ENCODE measurements around the gene TCF4. TPM values are rescaled to one million over a fixed set of nuclear protein-coding genes. Genes with fewer than 3 reads are reported as not detected.

The TCF4 gene
- total and polyA plus RNA-seq, 4 donors: 4.3 to 15.3 (median 11.5) TPM

DNA sequence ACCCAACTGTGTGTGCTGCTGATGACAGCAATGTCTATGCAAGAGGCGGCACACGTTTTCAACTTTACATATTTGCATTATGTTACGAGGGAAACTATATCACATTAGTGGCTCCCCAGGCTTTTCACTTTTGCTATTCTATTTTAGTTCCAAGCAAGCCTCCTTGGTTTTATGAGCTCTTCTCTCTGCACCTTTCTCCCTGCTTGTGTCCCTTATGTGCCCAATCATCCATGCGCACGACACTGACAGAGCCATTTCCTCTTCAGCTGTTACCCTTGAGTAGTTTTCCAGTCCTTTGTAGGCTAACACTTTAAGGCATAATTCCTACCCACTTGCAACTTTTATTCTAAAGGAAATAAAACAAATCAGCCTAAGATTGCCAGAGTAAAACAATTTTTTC, 154.3 kb downstream of the TCF4 start:
- Histone ChIP-seq H3K27me3 (ENCODE audit: control insufficient read depth in 4 of 4, insufficient read depth in 4 of 4, low read length in 3 of 4) (no peaks in the 10 kb centered on the region), H3K36me3 (ENCODE audit: control insufficient read depth in 4 of 4, insufficient read depth in 3 of 4, low read depth in 1 of 4, low read length in 3 of 4) (no peaks in the 10 kb centered on the region), H3K9me3 (ENCODE audit: control insufficient read depth in 4 of 4, low read length in 3 of 4) (no peaks in the 10 kb centered on the region), H3K9ac (ENCODE audit: low read depth in 1 of 2, low read length in 2 of 2) (no peak overlapping the region), H3K4me3 (ENCODE audit: low read depth in 1 of 3, low read length in 3 of 3) (no peak overlapping the region), H3K4me1 (ENCODE audit: control insufficient read depth in 4 of 4, insufficient read depth in 4 of 4, low read length in 3 of 4) (no peaks in the 10 kb centered on the region), H3K27ac (ENCODE audit: low read depth in 1 of 2, low read length in 2 of 2) (no peak overlapping the region)
- TF ChIP-seq, protein P1, sequence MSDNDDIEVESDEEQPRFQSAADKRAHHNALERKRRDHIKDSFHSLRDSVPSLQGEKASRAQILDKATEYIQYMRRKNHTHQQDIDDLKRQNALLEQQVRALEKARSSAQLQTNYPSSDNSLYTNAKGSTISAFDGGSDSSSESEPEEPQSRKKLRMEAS (IDR thresholded peaks at IDR 0.05): no peak
- TF ChIP-seq HNF4G (IDR thresholded peaks at IDR 0.05) (no peak), FOXA1 (IDR thresholded peaks at IDR 0.05) (no peak), NR2F2 (IDR thresholded peaks at IDR 0.05) (no peak), YY1 (IDR thresholded peaks at IDR 0.05) (no peak), FOXA2 (IDR thresholded peaks at IDR 0.05) (no peak), RAD21 (IDR thresholded peaks at IDR 0.05) (no peak), GABPA (IDR thresholded peaks at IDR 0.05 in 1 of 2, conservative IDR thresholded peaks at IDR 0.05 in 1 of 2) (no peak), SP1 (IDR thresholded peaks at IDR 0.05) (no peak), HNF4A (conservative IDR thresholded peaks at IDR 0.05) (no peak)
- TF ChIP-seq, protein P2, sequence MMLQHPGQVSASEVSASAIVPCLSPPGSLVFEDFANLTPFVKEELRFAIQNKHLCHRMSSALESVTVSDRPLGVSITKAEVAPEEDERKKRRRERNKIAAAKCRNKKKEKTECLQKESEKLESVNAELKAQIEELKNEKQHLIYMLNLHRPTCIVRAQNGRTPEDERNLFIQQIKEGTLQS (IDR thresholded peaks at IDR 0.05): no peak
- TF ChIP-seq, protein P3, sequence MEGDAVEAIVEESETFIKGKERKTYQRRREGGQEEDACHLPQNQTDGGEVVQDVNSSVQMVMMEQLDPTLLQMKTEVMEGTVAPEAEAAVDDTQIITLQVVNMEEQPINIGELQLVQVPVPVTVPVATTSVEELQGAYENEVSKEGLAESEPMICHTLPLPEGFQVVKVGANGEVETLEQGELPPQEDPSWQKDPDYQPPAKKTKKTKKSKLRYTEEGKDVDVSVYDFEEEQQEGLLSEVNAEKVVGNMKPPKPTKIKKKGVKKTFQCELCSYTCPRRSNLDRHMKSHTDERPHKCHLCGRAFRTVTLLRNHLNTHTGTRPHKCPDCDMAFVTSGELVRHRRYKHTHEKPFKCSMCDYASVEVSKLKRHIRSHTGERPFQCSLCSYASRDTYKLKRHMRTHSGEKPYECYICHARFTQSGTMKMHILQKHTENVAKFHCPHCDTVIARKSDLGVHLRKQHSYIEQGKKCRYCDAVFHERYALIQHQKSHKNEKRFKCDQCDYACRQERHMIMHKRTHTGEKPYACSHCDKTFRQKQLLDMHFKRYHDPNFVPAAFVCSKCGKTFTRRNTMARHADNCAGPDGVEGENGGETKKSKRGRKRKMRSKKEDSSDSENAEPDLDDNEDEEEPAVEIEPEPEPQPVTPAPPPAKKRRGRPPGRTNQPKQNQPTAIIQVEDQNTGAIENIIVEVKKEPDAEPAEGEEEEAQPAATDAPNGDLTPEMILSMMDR (IDR thresholded peaks at IDR 0.05; ENCODE audit: low read depth, low read length, missing input control): no peak
- TF ChIP-seq, protein P4, sequence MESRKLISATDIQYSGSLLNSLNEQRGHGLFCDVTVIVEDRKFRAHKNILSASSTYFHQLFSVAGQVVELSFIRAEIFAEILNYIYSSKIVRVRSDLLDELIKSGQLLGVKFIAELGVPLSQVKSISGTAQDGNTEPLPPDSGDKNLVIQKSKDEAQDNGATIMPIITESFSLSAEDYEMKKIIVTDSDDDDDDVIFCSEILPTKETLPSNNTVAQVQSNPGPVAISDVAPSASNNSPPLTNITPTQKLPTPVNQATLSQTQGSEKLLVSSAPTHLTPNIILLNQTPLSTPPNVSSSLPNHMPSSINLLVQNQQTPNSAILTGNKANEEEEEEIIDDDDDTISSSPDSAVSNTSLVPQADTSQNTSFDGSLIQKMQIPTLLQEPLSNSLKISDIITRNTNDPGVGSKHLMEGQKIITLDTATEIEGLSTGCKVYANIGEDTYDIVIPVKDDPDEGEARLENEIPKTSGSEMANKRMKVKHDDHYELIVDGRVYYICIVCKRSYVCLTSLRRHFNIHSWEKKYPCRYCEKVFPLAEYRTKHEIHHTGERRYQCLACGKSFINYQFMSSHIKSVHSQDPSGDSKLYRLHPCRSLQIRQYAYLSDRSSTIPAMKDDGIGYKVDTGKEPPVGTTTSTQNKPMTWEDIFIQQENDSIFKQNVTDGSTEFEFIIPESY (IDR thresholded peaks at IDR 0.05): no peak
- 90% methylated on average over 5 of the region's 5 CpGs for WGBS
- no peak for DNase-seq (ENCODE audit: low spot score)

DNA sequence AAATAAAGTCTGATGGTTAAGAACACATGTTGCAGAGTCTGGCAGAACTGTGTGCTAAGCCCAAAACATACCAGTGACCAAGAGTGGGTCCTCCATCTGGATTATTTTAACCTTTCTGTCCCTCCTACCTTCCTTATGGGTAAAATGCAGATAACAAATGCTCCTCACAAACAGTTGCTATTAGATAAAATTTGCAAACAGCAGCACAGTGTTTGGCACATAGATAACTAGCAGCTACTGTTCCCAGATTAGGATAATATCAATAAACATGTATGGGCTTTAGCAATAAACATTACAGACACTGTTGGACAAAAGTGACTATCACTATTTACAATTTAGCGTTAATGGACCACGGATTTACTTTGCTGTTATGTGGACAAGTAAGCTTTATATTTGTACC, 154.9 kb downstream of the TCF4 start:
- no peaks in the 10 kb centered on the region for H3K36me3 ChIP-seq (ENCODE audit: control insufficient read depth in 4 of 4, insufficient read depth in 3 of 4, low read depth in 1 of 4, low read length in 3 of 4)
- no peak overlapping the region for H3K4me3 ChIP-seq (ENCODE audit: low read depth in 1 of 3, low read length in 3 of 3)
- no peak for DNase-seq (ENCODE audit: low spot score)
- H3K4me1 ChIP-seq (ENCODE audit: control insufficient read depth in 4 of 4, insufficient read depth in 4 of 4, low read length in 3 of 4): no peaks in the 10 kb centered on the region
- no peaks in the 10 kb centered on the region for H3K9me3 ChIP-seq (ENCODE audit: control insufficient read depth in 4 of 4, low read length in 3 of 4)
- no peak overlapping the region for H3K9ac ChIP-seq (ENCODE audit: low read depth in 1 of 2, low read length in 2 of 2)
- H3K27ac ChIP-seq (ENCODE audit: low read depth in 1 of 2, low read length in 2 of 2): no peak overlapping the region
- 72% methylated on average over 2 of the region's 2 CpGs for WGBS
- TF ChIP-seq, protein P3 (IDR thresholded peaks at IDR 0.05; ENCODE audit: low read depth, low read length, missing input control): no peak
- TF ChIP-seq EGR1 (IDR thresholded peaks at IDR 0.05; ENCODE audit: low read depth in 2 of 2) (no peak), FOXA2 (IDR thresholded peaks at IDR 0.05) (no peak), FOXA1 (IDR thresholded peaks at IDR 0.05) (no peak), TAF1 (conservative IDR thresholded peaks at IDR 0.05) (no peak)
- TF ChIP-seq, protein P2 (IDR thresholded peaks at IDR 0.05): no peak
- TF ChIP-seq, protein P1 (IDR thresholded peaks at IDR 0.05): no peak
- no peaks in the 10 kb centered on the region for H3K27me3 ChIP-seq (ENCODE audit: control insufficient read depth in 4 of 4, insufficient read depth in 4 of 4, low read length in 3 of 4)
